ENCODE data around the gene TNK2.
A peak's percentile ranks its signal among the peaks of the same experiment; 100 is the strongest.
"Not testable (repeated sequence)": the region's sequence is repeated elsewhere in the genome, so short reads cannot be mapped to it uniquely, and the experiment has no call there.

TNK2 gene

GRCh38 chr3:195850857-195851543 lies 57.4 kb downstream of the TNK2 start:
- DNase-seq (ENCODE audit: low read depth in 2 of 2) = peak; percentile 83 to 84

- DNase-seq (ENCODE audit: low read depth in 2 of 2) = no peak
Measured at GRCh38 chr3:195849322-195850074, 58.9 kb downstream of the TNK2 start.

- DNase-seq (ENCODE audit: low read depth in 2 of 2) = no peak
Measured at GRCh38 chr3:195847055-195847950, 61.0 kb downstream of the TNK2 start.

DNA sequence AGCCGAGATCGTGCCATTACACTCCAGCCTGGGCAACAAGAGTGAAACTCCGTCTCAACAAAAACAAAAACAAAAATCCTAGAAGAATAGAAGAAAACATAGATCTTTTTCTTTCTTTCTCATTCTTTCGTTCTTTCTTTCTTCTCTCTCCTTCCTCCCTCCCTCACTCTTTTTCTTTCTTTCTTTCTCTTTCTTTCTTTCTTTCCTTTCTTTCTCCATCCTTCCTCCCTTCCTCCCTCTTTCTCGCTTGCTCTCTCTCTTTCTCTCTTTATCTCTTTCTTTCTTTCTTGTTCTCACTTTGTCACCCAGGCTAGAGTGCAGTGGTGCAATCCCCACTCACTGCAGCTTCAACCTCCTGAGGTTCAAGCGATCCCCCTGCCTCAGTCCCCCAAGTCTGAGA lies 62.9 kb downstream of the TNK2 start:
- no peak for DNase-seq (ENCODE audit: low read depth in 2 of 2)

GRCh38 chr3:195844671-195845218 lies 63.6 kb downstream of the TNK2 start:
- DNase-seq (ENCODE audit: low read depth in 2 of 2) = no peak

DNA sequence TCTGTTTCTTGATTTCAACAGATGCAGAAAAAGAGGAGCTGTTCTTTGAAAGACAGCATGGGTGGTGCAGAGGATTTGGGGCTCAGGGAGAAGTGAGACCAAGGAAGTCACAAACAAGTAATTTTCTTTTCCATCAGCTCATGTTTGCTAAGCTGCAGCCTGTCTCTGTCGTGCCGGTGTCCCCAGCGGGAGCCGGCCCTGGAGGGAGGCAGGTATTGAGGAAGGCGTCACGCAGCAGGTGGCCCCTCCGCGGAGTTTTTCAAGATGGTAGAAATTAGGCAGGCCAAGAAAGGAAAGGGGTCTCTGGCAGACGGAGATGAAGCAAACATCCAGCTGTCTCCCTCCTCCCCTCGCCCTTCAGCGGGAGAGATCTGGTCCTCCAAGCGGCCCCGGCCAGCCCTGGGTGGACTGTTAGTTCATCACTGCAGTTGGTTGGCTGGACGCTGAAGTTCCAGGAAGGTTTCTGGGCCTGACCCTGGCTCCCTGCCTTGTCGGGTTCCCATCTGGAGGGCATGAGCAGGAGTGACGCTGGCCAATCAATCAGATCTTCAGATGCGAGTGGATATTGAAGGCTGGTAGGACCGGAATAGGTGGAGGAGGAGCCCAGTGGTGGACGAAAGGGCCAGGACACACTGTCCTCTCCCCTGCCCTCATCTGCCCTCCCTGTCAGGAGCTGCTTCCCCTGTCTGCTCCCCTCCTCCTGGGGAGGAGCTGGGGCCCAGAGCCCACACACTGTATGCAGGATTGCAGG lies 68.9 kb downstream of the TNK2 start:
- no peak for DNase-seq (ENCODE audit: low read depth in 2 of 2)

DNA sequence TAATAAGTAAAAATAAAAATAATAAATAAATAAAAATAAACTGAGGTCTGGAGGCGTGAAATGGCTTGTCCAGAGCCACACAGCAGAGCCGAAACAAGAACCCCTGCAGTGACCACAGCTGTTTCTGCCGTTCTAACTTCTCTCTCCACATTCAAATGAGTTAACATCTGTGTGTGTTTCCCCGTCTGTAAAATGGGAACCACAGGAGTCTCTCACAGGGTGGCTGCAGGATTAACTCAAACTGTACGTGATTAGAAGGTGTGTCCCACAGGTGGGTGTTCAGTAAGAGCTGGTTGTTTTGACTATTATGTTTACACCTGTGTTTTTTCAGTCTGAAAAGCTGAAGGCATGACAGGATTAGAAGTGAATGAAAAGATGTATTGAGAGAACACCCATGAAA lies 69.6 kb downstream of the TNK2 start:
- no peak for DNase-seq (ENCODE audit: low read depth in 2 of 2)

- DNase-seq (ENCODE audit: low read depth in 2 of 2) = no peak
Measured at GRCh38 chr3:195836476-195837135, 71.7 kb downstream of the TNK2 start.

DNA sequence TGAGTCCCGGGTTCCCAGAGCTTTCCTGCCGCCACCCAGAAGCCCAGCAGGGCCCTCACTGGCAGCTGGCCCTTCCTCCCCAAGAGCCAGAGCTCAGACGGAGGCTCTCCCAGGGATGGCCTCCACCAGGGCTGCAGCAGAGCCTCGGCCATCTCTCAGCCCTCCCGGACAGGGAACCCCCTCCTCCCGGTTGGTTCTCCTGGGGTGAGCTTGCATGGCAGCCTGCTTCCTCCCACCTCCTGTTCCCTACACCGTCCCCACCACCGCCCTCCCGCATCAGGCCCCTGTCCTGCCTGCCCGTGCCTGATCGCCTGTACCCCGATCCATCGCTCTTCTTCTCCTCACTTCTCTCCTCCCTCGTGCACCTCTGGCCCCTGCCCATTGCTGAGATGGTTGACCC lies 72.6 kb downstream of the TNK2 start:
- no peak for DNase-seq (ENCODE audit: low read depth in 2 of 2)

GRCh38 chr3:195834675-195835583 lies 73.4 kb downstream of the TNK2 start:
- DNase-seq (ENCODE audit: low read depth in 2 of 2) = no peak

DNA sequence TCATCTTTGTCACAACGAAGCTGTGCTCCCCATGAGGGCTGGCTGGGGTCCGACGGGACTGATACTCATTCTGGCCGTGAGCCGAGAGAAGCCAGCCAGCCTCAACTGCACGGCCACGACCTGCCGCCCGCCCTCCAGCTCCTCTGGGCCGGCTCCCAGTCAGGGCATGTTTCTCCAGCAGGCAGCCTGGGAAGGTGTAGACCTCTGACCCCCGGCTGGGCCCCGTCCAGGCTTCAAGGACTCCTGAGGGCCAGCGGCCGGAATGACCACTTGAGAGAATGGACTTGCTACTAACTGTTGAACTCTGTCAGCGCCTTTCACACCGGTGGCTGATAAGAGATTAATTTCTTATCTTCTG lies 78.5 kb downstream of the TNK2 start:
- no peak for DNase-seq (ENCODE audit: low read depth in 2 of 2)

DNA sequence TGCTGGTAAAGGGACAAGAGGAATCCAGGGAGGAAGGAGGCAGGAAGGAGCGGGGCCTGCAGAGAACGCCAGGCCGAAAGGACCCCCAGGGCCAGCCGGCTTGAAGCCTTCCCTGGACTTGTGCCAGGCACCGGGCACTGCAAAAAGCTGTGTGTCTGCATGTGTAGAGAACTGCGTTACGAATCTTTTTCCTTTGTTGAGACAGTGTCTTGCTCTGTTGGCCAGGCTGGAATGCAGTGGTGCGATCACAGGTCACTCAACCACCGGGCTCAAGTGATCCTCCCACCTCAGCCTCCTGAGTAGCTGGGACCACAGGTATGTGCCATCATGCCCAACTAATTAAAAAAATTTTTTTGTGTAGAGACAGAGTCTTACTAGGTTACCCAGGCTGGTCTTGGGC lies 79.6 kb downstream of the TNK2 start:
- DNase-seq (ENCODE audit: low read depth in 2 of 2) = no peak

GRCh38 chr3:195825857-195826804 lies 82.2 kb downstream of the TNK2 start:
- DNase-seq (ENCODE audit: low read depth in 2 of 2) = no peak

DNA sequence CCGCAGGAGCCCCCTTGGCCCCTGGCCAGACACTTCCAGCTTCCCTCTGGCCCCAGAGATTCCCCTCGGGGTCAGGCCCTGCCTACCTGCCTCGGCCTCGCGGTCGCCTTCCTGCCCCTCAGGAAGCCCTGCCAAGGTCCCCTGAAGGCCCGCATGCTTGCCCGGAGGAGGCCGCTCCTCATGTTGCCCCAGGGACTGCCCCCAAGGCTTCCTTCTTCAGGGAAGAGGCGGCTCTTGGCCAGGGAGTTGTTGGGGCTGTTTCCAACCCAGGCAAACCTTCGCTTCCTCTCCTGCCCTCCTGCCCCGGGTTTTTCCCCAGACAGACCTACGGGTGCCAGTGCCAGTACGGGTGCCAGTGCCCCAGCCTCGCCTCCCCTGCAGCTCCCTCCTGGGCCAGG lies 83.2 kb downstream of the TNK2 start:
- no peak for DNase-seq (ENCODE audit: low read depth in 2 of 2)

GRCh38 chr3:195824425-195825190 lies 83.7 kb downstream of the TNK2 start:
- not testable (repeated sequence) for DNase-seq (ENCODE audit: low read depth in 2 of 2)

- DNase-seq (ENCODE audit: low read depth in 2 of 2) = no peak
Measured at GRCh38 chr3:195823999-195824398, 84.4 kb downstream of the TNK2 start.

- no peak for DNase-seq (ENCODE audit: low read depth in 2 of 2)
Measured at GRCh38 chr3:195823280-195823679, 85.1 kb downstream of the TNK2 start.

- DNase-seq (ENCODE audit: low read depth in 2 of 2) = no peak
Measured at GRCh38 chr3:195822131-195822696, 86.1 kb downstream of the TNK2 start.

All from activated CD4-positive, alpha-beta T cell treated with anti-CD3 and anti-CD28 coated beads for 24 hours (primary cell).